EH (cell line): ENCODE results near the gene FOXO1.

ENCODE experiments used
- DNase-seq: peaks from one replicate; pipeline ENCODE4 v3.0.0-alpha.2; 2015; ENCODE audit warnings: low read depth

The FOXO1 gene

DNA sequence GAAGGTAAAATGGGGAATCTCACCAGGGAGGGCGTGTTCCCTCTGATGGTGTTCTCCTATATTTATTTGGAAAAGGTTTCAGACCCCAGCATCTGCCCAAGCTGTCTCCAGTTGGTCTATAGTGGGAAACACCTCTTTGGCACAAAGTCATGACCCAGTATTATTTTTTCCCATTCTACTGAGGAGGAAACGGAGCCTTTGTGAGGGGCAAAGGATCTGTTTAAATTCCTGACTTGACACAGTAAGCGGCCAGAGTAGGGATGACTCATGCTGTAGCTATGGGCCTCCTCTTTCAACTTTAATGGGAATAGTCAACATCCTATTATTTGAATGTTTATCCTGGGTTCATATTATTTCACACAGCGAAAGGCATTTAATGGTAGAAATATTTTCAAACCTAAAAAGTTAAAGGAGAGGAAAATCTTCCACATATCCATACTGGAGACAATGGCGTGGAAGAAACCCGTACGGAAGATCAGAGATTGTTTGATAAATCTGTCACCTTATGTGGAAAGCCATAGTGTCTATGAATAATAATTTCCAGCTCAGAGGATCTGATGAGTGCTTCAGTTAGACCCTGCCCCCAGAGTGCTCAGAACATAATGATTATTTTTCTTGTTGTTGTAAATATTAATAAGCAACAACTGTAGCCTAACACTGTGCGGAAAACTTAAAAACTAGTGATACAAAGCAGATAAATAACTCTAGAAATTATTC is 126.0 kb downstream of the FOXO1 start:
- DNase-seq: peak; percentile 93

DNA sequence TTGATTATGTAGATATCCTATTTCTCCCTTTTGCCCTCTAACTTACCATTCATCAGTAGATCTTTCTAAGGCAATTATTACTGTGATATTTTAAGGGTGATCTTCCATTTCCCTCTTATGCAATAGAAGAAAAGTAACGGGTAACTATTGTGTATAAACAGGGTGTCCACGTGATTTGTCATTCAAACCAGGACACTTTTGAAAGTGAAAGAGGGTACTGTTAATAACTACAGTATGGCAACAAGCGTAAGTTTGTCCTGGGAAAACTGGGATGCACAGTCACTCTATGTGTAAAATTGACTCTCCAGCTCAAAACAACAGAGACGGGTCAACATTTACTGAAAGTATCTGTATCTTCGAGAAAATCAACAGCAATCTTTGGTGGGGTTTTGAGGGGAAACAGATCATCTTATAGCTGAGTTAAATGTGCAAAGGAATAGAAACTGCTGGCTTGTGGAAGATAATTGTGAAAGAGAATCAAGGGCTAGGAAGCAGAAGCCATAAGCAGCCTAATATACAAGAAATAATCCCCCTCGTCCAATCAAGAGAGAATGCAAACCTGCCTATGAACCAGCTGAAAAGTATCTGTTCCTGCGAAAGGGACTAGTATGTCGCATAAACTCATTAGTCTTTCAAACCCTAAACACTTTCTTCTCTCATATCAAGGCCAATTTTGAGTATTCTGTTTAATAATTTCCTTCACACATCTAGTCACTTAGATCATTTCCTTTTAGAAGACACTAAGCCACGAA is 126.7 kb downstream of the FOXO1 start:
- no peak for DNase-seq

DNA sequence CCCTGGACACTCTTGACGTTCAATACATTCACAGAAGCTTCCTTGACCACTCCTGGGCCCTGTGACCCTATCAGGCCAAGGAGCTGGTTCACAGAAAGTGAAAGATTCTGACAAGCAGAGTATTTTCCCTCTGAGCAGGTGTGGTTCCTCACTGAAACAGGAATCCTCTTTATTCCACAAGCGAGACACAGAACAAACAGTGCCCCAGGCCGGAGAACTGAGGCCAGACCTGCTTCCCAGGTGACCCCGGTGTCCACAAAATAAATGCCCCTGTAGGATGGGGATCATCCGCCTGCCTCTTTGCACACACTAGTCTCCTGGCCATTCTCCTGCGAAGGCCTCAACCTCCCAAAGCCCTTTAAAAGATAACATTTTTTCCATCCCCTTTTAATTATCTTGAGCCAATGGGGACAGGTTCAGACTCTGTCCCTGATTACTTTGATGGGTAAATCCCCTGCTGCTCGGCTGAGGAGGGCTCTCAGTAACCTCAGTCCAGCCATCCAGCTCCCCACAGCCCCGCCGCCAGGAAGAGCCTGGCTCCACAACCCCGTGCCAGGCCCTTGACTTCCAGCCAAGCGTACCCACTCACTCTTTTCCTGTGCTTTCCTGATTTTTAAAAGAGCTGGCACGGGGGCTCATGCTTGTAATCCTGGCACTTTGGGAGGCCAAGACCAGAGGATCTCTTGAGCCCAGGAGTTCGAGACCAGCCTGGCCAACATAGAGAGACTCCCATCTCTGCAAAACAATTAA is 129.1 kb downstream of the FOXO1 start:
- DNase-seq: no peak

- DNase-seq: no peak
Observed at GRCh38 chr13:40536443-40537113, 129.9 kb downstream of the FOXO1 start.

DNA sequence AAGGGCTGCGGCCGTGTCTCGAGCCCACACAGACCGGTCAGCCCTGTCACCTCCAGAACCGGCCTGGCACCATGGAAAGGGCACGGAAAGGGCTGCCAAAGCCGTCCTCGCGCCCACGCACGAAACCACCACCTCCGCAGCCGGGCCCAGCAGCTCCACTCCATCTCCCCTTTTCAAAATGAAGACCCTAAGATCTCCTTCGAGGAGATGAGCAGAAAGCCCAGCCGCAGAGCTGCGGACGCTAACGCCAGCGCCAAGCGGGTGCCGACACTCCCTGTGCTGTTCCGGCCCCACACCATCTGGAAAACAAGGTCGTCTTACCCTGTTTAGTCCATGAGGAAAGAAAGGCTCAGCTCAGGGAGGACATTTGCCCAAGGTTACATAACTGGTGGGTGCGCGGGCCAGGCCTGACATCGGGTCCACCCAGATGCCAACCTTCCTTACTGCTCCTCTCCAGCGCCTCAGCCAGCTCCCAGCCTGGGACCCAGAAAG is 131.1 kb downstream of the FOXO1 start:
- DNase-seq: no peak

GRCh38 chr13:40534456-40534855 is 132.0 kb downstream of the FOXO1 start:
- no peak for DNase-seq

- DNase-seq: no peak
Observed at GRCh38 chr13:40533072-40533471, 133.4 kb downstream of the FOXO1 start.

DNA sequence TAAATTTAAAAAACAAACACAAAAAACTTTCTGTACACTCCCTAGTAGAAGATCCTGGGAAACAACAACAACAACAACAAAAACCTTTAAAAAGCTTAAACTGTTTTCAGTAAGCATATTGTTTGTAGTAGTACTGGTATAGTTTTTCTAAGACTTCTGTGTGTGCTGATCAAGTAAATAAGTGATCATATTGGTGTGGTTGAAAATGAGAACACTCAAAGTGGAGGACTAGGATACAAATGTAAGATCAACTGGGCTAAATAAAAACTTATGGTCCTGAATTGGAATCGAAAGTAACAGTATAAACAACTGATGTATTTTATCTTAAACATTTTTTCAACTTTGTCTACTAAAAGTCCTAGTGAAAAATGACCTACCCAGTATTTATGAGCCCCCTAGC is 135.5 kb downstream of the FOXO1 start:
- no peak for DNase-seq

GRCh38 chr13:40528881-40529280 is 137.6 kb downstream of the FOXO1 start:
- DNase-seq: peak; percentile 22

DNA sequence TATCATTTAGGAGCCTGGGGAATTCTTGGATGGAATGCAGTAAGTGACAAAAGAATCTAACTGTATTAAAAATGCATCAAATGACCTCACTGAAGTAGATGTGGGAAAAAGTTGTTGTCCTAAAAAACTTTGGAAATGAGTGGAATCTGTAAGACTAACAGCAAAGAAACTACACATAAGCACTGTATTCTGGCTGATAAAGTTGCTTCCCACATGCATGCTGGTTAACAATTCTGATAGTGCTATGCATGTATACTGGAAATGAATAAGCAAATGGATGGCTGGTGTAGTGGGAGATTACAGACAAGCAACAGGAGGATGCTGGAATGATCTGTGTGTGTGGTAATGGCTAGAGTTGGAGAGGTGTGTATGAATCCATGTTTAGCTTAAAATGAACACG is 138.5 kb downstream of the FOXO1 start:
- peak; percentile 18 for DNase-seq

DNA sequence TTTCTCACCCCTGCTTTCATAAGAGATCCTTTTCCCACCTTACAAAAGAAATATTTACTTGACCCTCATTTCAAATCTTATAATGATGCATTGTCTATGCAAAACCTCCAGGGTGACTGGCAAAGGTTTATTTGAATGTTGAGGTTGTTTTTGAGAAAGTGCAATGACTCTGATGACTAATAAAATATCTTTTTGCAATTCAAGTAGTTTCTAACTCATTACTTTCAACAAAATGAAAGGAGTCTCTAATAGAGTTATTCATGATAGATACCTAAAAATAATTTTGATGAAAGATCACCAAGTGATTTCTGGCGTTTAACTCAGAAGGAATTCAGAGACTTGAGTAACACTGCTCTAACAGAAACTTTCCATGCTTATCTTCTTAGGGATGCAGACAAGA is 144.2 kb downstream of the FOXO1 start:
- no peak for DNase-seq

DNA sequence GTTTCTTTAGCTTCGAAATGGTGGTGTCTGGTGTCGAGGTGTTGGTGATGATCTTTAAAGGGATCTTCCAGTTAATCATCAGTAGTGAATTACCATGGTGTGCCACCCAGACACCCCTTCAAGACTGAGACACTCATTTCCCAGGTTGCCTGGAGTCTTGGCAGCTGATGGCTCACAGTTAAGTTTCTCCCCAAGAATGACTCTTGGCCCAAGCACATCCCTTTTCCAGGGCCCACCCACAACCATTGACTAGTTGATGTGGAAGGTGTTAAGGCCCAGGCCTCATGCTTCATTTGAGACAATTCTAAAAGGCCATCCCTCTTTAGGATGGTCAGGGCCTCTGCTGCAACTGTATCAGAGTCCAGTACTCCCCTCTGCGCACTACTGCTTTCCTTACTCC is 145.5 kb downstream of the FOXO1 start:
- DNase-seq: no peak

- no peak for DNase-seq
Observed at GRCh38 chr13:40519637-40520036, 146.8 kb downstream of the FOXO1 start.

GRCh38 chr13:40518481-40518882 is 148.0 kb downstream of the FOXO1 start:
- no peak for DNase-seq

GRCh38 chr13:40517486-40518480 is 148.7 kb downstream of the FOXO1 start:
- no peak for DNase-seq

- no peak for DNase-seq
Observed at GRCh38 chr13:40515702-40516101, 150.7 kb downstream of the FOXO1 start.

- DNase-seq: no peak
Observed at GRCh38 chr13:40514802-40515201, 151.6 kb downstream of the FOXO1 start.

GRCh38 chr13:40509876-40510275 is 156.6 kb downstream of the FOXO1 start:
- DNase-seq: no peak

GRCh38 chr13:40508767-40509342 is 157.6 kb downstream of the FOXO1 start:
- DNase-seq: no peak

DNA sequence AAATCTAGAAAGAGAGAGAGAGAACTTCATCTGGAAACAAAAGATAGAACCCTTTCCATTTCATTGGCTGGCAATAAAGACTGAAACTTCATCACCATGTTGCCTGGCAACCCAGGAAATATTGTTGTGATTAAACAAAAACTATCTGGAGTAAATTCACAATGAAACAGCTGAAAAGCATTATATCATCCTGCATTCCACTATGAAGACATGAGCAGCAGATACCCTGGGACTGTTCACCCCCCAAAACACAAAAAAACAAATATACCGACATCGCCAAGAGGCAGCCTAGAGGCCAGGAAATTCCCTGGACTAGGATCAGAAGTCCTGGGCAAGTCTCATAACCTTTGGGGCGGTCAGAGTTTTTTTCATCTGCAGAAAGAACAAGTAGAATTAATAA is 158.3 kb downstream of the FOXO1 start:
- peak; percentile 86 for DNase-seq
